Sigmoid colon (tissue), 3 donors: ENCODE results near the gene NRXN3.

Experiments used
- POLR2A ChIP-seq, 2 donors: fragments of 450-650 bp; IDR thresholded peaks; one replicate each; pipeline ENCODE4 v1.6.1; 2016; ENCODE audit warnings: antibody characterized with exemption in 2 of 2, mild to moderate bottlenecking in 2 of 2, moderate library complexity in 2 of 2
- TF ChIP-seq, protein P1 (sequence below), 4 experiments: fragments of 450-650 bp in 3 of 4; fragments of 200-600 bp in 1 of 4; IDR thresholded peaks; one replicate each; pipeline ENCODE4 v1.5.1; 2016 to 2019; ENCODE audit warnings: antibody characterized with exemption in 4 of 4, mild to moderate bottlenecking in 3 of 4, moderate library complexity in 2 of 4

DNA sequence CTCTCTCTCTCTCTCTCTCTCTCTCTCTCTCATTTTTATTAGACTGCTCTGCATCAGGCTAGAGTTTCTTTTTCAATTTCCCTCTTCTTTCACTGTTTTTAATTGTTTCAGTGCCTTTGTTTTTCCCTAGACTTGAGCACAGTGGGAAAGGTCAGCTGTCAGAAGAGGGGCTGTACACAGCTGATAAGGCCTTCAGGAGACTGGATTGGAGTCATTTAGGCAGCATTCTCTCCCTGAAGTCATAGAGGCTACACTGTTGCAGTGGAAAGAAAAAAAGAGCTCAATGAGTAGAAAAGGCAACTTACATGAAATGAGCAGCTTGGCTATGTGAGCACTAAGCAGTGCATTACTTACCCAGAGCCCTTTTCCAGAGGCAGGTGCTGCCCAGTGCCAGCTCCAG, 456.9 kb downstream of the NRXN3 start:
- no peak for TF ChIP-seq POLR2A (IDR thresholded peaks at IDR 0.05)
- TF ChIP-seq, protein P1, sequence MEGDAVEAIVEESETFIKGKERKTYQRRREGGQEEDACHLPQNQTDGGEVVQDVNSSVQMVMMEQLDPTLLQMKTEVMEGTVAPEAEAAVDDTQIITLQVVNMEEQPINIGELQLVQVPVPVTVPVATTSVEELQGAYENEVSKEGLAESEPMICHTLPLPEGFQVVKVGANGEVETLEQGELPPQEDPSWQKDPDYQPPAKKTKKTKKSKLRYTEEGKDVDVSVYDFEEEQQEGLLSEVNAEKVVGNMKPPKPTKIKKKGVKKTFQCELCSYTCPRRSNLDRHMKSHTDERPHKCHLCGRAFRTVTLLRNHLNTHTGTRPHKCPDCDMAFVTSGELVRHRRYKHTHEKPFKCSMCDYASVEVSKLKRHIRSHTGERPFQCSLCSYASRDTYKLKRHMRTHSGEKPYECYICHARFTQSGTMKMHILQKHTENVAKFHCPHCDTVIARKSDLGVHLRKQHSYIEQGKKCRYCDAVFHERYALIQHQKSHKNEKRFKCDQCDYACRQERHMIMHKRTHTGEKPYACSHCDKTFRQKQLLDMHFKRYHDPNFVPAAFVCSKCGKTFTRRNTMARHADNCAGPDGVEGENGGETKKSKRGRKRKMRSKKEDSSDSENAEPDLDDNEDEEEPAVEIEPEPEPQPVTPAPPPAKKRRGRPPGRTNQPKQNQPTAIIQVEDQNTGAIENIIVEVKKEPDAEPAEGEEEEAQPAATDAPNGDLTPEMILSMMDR (IDR thresholded peaks at IDR 0.05): no peak
